NB4 (cell line): ENCODE data around the gene MSL3.

ENCODE experiments used
- DNase-seq: peaks from one replicate; pipeline ENCODE4 v3.0.0; 2010; ENCODE audit warnings: low read depth
- H3K4me3 ChIP-seq: one replicate; pipeline ENCODE4 v1.5.1; 2011; ENCODE audit warnings: mild to moderate bottlenecking, low read depth, low read length, moderate library complexity
- CTCF ChIP-seq: IDR thresholded peaks from one replicate; pipeline ENCODE4 v1.5.1; 2012; ENCODE audit warnings: low read depth, low read length
- MAX ChIP-seq: IDR thresholded peaks from 2 replicates; pipeline ENCODE4 v1.6.1; 2011; ENCODE audit warnings: low read depth, low read length
- MYC ChIP-seq: IDR thresholded peaks from 2 replicates; pipeline ENCODE4 v1.6.1; 2011; ENCODE audit warnings: low read depth, low read length
- POLR2A ChIP-seq: IDR thresholded peaks from 2 replicates; pipeline ENCODE4 v1.6.1; 2011; ENCODE audit warnings: mild to moderate bottlenecking; ENCODE audit not compliant: insufficient read length; ENCODE audit errors: extremely low read depth

The MSL3 gene

GRCh38 chrX:11764602-11765067 is 6.6 kb downstream of the MSL3 start:
- H3K4me3 ChIP-seq = no peak overlapping the region
- DNase-seq = no peak
- TF ChIP-seq MAX = no peak
- no peak for TF ChIP-seq CTCF
- TF ChIP-seq MYC = no peak
- no peak for TF ChIP-seq POLR2A

- DNase-seq = no peak
- no peak overlapping the region for H3K4me3 ChIP-seq
- TF ChIP-seq MYC (no peak), CTCF (no peak), MAX (no peak), POLR2A (no peak)
Observed at GRCh38 chrX:11765449-11765848, 7.4 kb downstream of the MSL3 start.

GRCh38 chrX:11766487-11766886 is 8.4 kb downstream of the MSL3 start:
- TF ChIP-seq CTCF (no peak), MYC (no peak), POLR2A (no peak), MAX (no peak)
- no peak for DNase-seq
- H3K4me3 ChIP-seq = no peak overlapping the region

- TF ChIP-seq MAX = no peak
- no peak for TF ChIP-seq POLR2A
- no peak for TF ChIP-seq MYC
- no peak for TF ChIP-seq CTCF
- no peak for DNase-seq
- H3K4me3 ChIP-seq = no peak overlapping the region
Observed at GRCh38 chrX:11768039-11768438, 10.0 kb downstream of the MSL3 start.

GRCh38 chrX:11770320-11770719 is 12.3 kb downstream of the MSL3 start:
- H3K4me3 ChIP-seq = no peak overlapping the region
- no peak for TF ChIP-seq MAX
- TF ChIP-seq POLR2A = no peak
- no peak for TF ChIP-seq MYC
- peak; percentile 65 for TF ChIP-seq CTCF
- DNase-seq = peak; percentile 67

- DNase-seq = no peak
- H3K4me3 ChIP-seq = no peak overlapping the region
- TF ChIP-seq POLR2A (no peak), MAX (no peak), MYC (no peak), CTCF (no peak)
Observed at GRCh38 chrX:11778230-11778629, 20.2 kb downstream of the MSL3 start.
